Right lobe of liver (tissue), 6 donors: ENCODE data around the gene MBOAT2. TPM values are rescaled to one million over a fixed set of nuclear protein-coding genes. Genes with fewer than 3 reads are reported as not detected.

Source experiments
- ATAC-seq, 4 donors: fragments of 200-7000 bp; cut with Tn5 transposase; one replicate each; pipeline ENCODE4 v1.9.1; 2020; ENCODE audit warnings: mild to moderate bottlenecking in 4 of 4, moderate library complexity in 4 of 4
- DNase-seq, 3 donors: peaks; one replicate each; pipeline ENCODE4 v3.0.0-alpha.2; 2020
- H3K27ac ChIP-seq, 3 donors: fragments of 200-600 bp; one replicate each; pipeline ENCODE4 v1.8.0; 2022
- H3K27me3 ChIP-seq, 2 donors: fragments of 200-600 bp; one replicate each; pipeline ENCODE4 v1.8.0; 2022
- H3K36me3 ChIP-seq, 4 donors: fragments of 200-600 bp; sonication (generic) in 1 of 4; one replicate each; pipeline versions ENCODE4 v1.5.1 to v1.8.0; 2017 to 2022; ENCODE audit warnings: control low read depth in 1 of 4
- H3K4me1 ChIP-seq, 4 donors: fragments of 200-600 bp; sonication (generic) in 1 of 4; one replicate each; pipeline versions ENCODE4 v1.5.1 to v1.8.0; 2017 to 2022; ENCODE audit warnings: control low read depth in 1 of 4
- H3K4me3 ChIP-seq, 3 donors: fragments of 200-600 bp; one replicate each; pipeline ENCODE4 v1.8.0; 2022
- H3K9me3 ChIP-seq, 4 donors: fragments of 200-600 bp; sonication (generic) in 1 of 4; one replicate each; pipeline versions ENCODE4 v1.5.1 to v1.8.0; 2017 to 2022; ENCODE audit warnings: control low read depth in 1 of 4
- CTCF ChIP-seq, 4 donors: fragments of 200-600 bp in 3 of 4; fragments of 450-650 bp in 1 of 4; IDR thresholded peaks; one replicate each; pipeline versions ENCODE4 v1.5.1 to v1.8.0; 2016 to 2022; ENCODE audit warnings: antibody characterized with exemption in 4 of 4, mild to moderate bottlenecking in 2 of 4
- POLR2A ChIP-seq: fragments of 450-650 bp; IDR thresholded peaks from one replicate; pipeline ENCODE4 v1.6.1; 2017; ENCODE audit warnings: antibody characterized with exemption, mild to moderate bottlenecking
- WGBS: methylation state at CpG from one replicate; pipeline ENCODE4 v1.1.6; 2018; ENCODE audit warnings: low coverage, low lambda C conversion rate; ENCODE audit not compliant: insufficient coverage; ENCODE audit errors: missing lambda C conversion rate; 5-methylcytosine and 5-hydroxymethylcytosine counted together
- intact Hi-C, 2 donors: fragments of 100-400 bp; cut with DNase I; formaldehyde crosslinking; loops; one replicate each; pipeline versions ENCODE4 v1.11.2 to v1.14.1; 2022
- total RNA-seq, 6 experiments: library from RNA; depleted of rRNA in 2 of 6; stranded (reverse); fragments of >200 nt in 2 of 6; fragmentation: NEBNext Ultra II Directional in 3 of 6; extraction: Animal tissue kit (Norgen Biotek cat#: 25700) in 3 of 6; gene quantifications; one replicate each; pipeline versions ENCODE4 v1.1.0 to v1.2.4, GENCODE V29; 2016 to 2023
- donor health status: DM: no; HTN: yes; CAD: no.
- donor health status: DM: no; HTN: no; CAD: no.
- donor health status: DM: no; HTN: no; CAD: no.
- donor health status: DM: no; HTN: yes; CAD: no.
- donor health status: DM: no; HTN: yes; CAD: no.

MBOAT2 gene
- total RNA-seq, 6 experiments from 2014 or later: 0.50 to 1.9 (median 1.5) TPM

DNA sequence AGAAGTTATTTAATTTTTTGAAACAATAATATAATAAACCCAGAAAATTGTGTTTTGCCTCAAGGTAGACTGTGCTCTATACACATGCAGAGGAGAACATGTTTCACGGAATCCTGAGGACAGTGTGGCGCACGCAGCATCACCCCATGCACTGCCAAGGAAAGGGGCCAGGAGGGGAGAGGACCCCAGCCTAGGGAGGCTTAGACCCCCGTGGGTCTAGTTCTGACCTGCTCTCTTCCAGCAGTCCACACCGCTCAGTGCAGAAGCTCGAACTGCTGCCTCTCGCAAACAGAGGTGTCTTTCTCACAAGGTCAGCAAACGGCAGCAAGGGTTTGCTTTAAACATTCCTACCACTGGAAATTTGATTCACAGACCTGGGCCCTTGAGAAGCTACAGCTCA, 114.5 kb downstream of the MBOAT2 start:
- DNase-seq (no peak), ATAC-seq (no peak)
- no peaks in the 10 kb centered on the region for H3K27me3 ChIP-seq
- intact Hi-C loops: no loop called here
- H3K27ac ChIP-seq: no peak overlapping the region
- WGBS: 78% methylated on average over 5 of the region's 8 CpGs
- no peaks in the 10 kb centered on the region for H3K4me1 ChIP-seq
- TF ChIP-seq CTCF (IDR thresholded peaks at IDR 0.05) (no peak), POLR2A (no peak)
- no peak overlapping the region for H3K4me3 ChIP-seq
- H3K36me3 ChIP-seq: no peaks in the 10 kb centered on the region
- H3K9me3 ChIP-seq: no peaks in the 10 kb centered on the region

DNA sequence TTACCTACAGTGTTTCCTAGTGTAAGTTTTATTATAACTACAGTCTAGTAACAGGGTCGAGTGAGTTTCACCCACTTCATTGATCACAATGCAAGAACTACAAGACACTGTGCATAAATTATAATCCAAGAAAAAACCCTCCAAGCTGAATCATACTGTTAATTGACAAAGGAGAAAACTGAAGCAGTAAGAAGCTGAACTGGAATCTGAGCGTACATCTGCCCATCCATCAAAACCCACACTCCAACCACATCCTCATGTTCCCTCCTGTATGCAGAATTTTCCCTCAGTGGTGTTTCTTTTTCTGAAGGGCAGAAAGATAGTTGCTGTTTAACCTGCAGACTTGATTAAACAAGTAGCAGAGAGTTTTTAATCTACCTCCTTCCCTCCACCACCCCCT, 116.6 kb downstream of the MBOAT2 start:
- TF ChIP-seq POLR2A (no peak), CTCF (IDR thresholded peaks at IDR 0.05) (no peak)
- H3K27me3 ChIP-seq: no peaks in the 10 kb centered on the region
- no peaks in the 10 kb centered on the region for H3K9me3 ChIP-seq
- no peaks in the 10 kb centered on the region for H3K36me3 ChIP-seq
- intact Hi-C loops: no loop called here
- WGBS: 73% methylated on average over 2 of the region's 2 CpGs
- ATAC-seq (no peak), DNase-seq (no peak)
- no peaks in the 10 kb centered on the region for H3K4me1 ChIP-seq
- H3K27ac ChIP-seq: no peak overlapping the region
- no peak overlapping the region for H3K4me3 ChIP-seq

GRCh38 chr2:8886202-8886518, 117.3 kb downstream of the MBOAT2 start:
- no peaks in the 10 kb centered on the region for H3K27me3 ChIP-seq
- intact Hi-C loops: no loop called here
- no peaks in the 10 kb centered on the region for H3K9me3 ChIP-seq
- TF ChIP-seq CTCF (IDR thresholded peaks at IDR 0.05) (no peak), POLR2A (no peak)
- no peak overlapping the region for H3K27ac ChIP-seq
- ATAC-seq (no peak), DNase-seq (no peak)
- 80% methylated on average over 1 of the region's 1 CpG for WGBS
- H3K36me3 ChIP-seq: no peaks in the 10 kb centered on the region
- no peak overlapping the region for H3K4me3 ChIP-seq
- H3K4me1 ChIP-seq: no peaks in the 10 kb centered on the region

GRCh38 chr2:8885449-8886201, 117.9 kb downstream of the MBOAT2 start:
- TF ChIP-seq CTCF (IDR thresholded peaks at IDR 0.05): no peak
- Histone ChIP-seq H3K4me1 (no peaks in the 10 kb centered on the region), H3K4me3 (no peak overlapping the region), H3K36me3 (no peaks in the 10 kb centered on the region), H3K27ac (no peak overlapping the region), H3K27me3 (no peaks in the 10 kb centered on the region), H3K9me3 (no peaks in the 10 kb centered on the region)
- DNase-seq: no peak
- intact Hi-C loops: no loop called here
- WGBS: 85% methylated on average over 3 of the region's 7 CpGs
- ATAC-seq: no peak

GRCh38 chr2:8884812-8885211, 118.7 kb downstream of the MBOAT2 start:
- WGBS: 86% methylated on average over 4 of the region's 4 CpGs
- Histone ChIP-seq H3K4me3 (no peak overlapping the region), H3K36me3 (no peaks in the 10 kb centered on the region), H3K27me3 (no peaks in the 10 kb centered on the region), H3K9me3 (no peaks in the 10 kb centered on the region), H3K4me1 (no peaks in the 10 kb centered on the region), H3K27ac (no peak overlapping the region)
- TF ChIP-seq CTCF (IDR thresholded peaks at IDR 0.05): no peak
- no peak for TF ChIP-seq POLR2A
- intact Hi-C loops: no loop called here
- no peak for ATAC-seq
- DNase-seq: no peak
